Ishikawa (cell line): ENCODE data around the gene TAF10.

ENCODE experiments used
- CEBPB ChIP-seq: IDR thresholded peaks from 2 replicates; pipeline ENCODE4 v1.6.1; 2012
- CREB1 ChIP-seq: IDR thresholded peaks from 2 replicates; pipeline ENCODE4 v1.6.1; 2012; ENCODE audit warnings: low read depth
- EGR1 ChIP-seq: IDR thresholded peaks from 2 replicates; pipeline ENCODE4 v1.6.1; 2012
- EP300 ChIP-seq: IDR thresholded peaks from 2 replicates; pipeline ENCODE4 v1.6.1; 2012; ENCODE audit warnings: borderline replicate concordance
- FOXM1 ChIP-seq: IDR thresholded peaks from 2 replicates; pipeline ENCODE4 v1.6.1; 2012; ENCODE audit warnings: low read depth, borderline replicate concordance
- MAX ChIP-seq: IDR thresholded peaks from 2 replicates; pipeline ENCODE4 v1.6.1; 2012
- NFIC ChIP-seq: IDR thresholded peaks from 2 replicates; pipeline ENCODE4 v1.6.1; 2012
- RAD21 ChIP-seq: IDR thresholded peaks from 2 replicates; pipeline ENCODE4 v1.6.1; 2012; ENCODE audit warnings: low read depth
- REST ChIP-seq: IDR thresholded peaks from 2 replicates; pipeline ENCODE4 v1.6.1; 2012; ENCODE audit warnings: low read depth, mild to moderate bottlenecking
- TAF1 ChIP-seq: IDR thresholded peaks from 2 replicates; pipeline ENCODE4 v1.6.1; 2012; ENCODE audit warnings: low read depth, mild to moderate bottlenecking
- TCF12 ChIP-seq: IDR thresholded peaks from 2 replicates; pipeline ENCODE4 v1.6.1; 2012; ENCODE audit warnings: low read depth
- TEAD4 ChIP-seq: IDR thresholded peaks from 2 replicates; pipeline ENCODE4 v1.6.1; 2012
- YY1 ChIP-seq: IDR thresholded peaks from 2 replicates; pipeline ENCODE4 v1.6.1; 2012; ENCODE audit warnings: low read depth
- ZBTB7A ChIP-seq: IDR thresholded peaks from 2 replicates; pipeline ENCODE4 v1.6.1; 2012; ENCODE audit warnings: low read depth
- TF ChIP-seq, protein P1 (sequence below): IDR thresholded peaks from 2 replicates; pipeline ENCODE4 v1.6.1; 2012

TAF10 gene

DNA sequence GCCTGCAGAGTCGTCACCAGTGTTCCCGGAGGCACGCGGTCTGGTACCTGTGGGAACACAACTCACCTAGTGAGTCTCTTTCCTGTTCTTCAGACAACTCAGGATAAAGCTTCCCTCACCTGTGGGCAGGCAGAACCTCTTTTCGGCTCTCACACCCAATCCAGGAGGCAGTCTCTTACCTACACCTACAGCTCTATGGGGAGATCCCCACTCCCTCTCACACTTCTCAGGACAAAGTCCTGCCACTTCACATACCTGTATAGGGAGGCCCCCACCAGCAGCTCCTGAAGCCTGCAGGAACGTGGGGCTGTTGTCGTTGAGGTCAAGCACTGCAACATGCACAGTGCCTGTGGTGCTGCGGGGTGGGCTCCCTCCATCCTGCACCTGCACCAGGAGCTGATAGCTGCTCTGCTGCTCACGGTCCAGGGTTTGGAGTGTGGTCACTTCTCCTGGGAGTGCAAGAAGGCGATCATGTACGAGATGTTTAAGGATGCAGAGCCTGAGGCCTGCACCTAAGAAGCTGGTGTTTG is 19.4 kb upstream of the TAF10 start:
- no peak for TF ChIP-seq TAF1
- no peak for TF ChIP-seq REST
- no peak for TF ChIP-seq MAX
- no peak for TF ChIP-seq YY1
- no peak for TF ChIP-seq RAD21
- no peak for TF ChIP-seq CREB1
- no peak for TF ChIP-seq EP300
- no peak for TF ChIP-seq ZBTB7A
- no peak for TF ChIP-seq CEBPB
- TF ChIP-seq, protein P1, sequence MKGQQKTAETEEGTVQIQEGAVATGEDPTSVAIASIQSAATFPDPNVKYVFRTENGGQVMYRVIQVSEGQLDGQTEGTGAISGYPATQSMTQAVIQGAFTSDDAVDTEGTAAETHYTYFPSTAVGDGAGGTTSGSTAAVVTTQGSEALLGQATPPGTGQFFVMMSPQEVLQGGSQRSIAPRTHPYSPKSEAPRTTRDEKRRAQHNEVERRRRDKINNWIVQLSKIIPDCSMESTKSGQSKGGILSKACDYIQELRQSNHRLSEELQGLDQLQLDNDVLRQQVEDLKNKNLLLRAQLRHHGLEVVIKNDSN: no peak
- no peak for TF ChIP-seq TEAD4
- no peak for TF ChIP-seq EGR1
- TF ChIP-seq NFIC: no peak
- TF ChIP-seq FOXM1: no peak
- TF ChIP-seq TCF12: no peak

DNA sequence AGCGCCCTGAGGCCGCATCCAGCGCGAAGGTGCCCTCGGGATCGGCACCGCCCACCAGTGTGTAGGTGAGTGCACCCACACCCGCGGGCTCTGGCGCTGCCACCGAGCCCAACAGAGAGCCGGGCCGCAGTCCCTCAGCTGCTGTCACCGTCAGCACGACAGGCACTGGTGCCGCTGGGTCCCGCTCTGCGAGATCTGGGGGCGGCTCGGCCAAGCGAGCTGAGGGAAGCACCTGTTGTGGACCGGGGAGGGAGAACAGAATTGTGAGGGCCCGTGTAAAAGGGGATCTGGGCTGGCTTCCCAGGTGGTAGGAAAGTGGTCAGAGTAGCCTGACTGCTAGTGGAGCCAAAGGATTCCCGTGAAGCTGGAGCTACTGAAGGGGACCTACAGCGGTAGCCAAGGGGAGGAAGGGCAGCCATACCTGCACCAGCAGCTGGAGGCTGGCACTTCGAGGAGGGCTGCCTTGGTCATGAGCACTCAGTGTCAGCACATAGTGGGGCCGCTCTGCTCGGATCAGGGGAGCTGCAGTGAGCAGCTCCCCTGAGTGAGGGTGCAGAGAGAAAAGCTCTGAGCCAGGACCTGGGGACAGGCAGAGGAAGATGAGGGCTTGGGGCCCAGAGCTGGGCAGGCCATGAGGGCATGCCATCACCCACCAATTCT is 18.7 kb upstream of the TAF10 start:
- no peak for TF ChIP-seq REST
- no peak for TF ChIP-seq TAF1
- TF ChIP-seq, protein P1: no peak
- TF ChIP-seq TEAD4: no peak
- TF ChIP-seq RAD21: no peak
- no peak for TF ChIP-seq FOXM1
- TF ChIP-seq YY1: no peak
- TF ChIP-seq MAX: no peak
- no peak for TF ChIP-seq EGR1
- no peak for TF ChIP-seq ZBTB7A
- TF ChIP-seq CEBPB: no peak

DNA sequence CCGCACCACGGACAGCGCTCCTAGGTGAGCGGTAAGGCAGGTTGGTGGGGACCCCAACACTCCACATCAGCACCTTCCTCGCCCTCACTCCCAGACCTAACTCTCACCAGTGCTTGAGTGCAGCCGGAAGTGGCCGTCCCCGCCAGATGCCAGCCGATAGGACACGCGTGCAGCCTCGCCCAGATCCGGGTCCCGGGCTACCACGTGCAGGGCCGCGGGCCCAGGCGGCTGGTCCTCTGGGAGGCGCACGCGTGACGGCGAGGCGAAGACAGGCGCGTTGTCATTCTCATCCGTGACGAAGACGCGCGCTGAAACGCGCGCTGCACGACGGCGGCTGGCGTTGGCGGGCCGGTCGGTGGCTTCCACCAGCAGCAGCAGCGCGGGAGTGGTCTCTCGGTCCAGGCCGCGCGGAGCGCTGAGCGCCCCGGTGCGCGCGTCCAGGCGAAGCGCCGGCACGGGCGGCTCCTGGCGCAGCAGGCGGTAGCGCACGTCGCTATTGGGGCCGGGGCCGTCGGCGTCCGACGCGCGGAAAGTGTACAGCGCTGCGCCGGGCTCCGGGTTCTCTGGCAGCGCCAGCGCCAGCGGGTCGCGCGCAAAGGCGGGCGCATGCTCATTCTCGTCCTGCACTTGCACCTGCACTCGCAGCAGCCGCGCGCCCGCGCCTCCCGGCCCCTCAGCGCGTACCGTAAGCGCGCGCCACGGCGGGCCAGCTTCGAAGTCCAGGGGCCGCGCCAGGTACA is 18.0 kb upstream of the TAF10 start:
- TF ChIP-seq MAX (peak; percentile 67), ZBTB7A (no peak), REST (peak; percentile 71)

DNA sequence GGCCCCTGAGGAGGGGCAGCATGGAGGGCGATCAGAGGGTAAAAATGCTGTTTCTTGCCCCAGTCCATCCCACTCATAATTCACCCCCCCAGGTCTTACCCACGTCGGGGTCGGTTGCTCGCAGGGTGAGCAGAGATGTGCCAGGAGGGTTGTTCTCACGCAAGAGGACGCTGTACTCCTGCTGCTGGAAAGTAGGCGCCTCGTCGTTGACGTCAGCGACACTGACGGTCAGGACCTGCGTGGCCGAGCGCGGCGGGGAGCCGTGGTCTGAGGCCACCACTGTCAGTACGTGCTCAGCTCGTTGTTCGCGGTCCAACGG is 17.5 kb upstream of the TAF10 start:
- TF ChIP-seq EP300 (no peak), ZBTB7A (no peak), RAD21 (no peak), EGR1 (no peak), NFIC (no peak), TAF1 (no peak), CREB1 (no peak), FOXM1 (no peak), TCF12 (no peak), MAX (no peak), REST (no peak), CEBPB (no peak), YY1 (no peak), TEAD4 (no peak)
- TF ChIP-seq, protein P1: no peak
